GM11168 (cell line): ENCODE measurements around the gene UNC5B.

ENCODE experiments used
- in situ Hi-C: fragments of 300-500 bp; cut with MboI; formaldehyde crosslinking; loops from one replicate; pipeline ENCODE4 v1.12.0; 2022; ENCODE audit warnings: low sequenced_read_pairs; ENCODE audit not compliant: unreplicated experiment

The UNC5B gene

GRCh38 chr10:71206911-71207310, 5.5 kb upstream of the UNC5B start:
- in situ Hi-C loops: loop anchor here (25.0 kb wide), 1 partner anchor 295 kb away; no protein-coding TSS in a partner anchor

- in situ Hi-C loops: loop anchor here (25.0 kb wide), 1 partner anchor 295 kb away; no protein-coding TSS in a partner anchor
Measured at GRCh38 chr10:71207578-71207977, 4.8 kb upstream of the UNC5B start.

- in situ Hi-C loops: loop anchor here (25.0 kb wide), 1 partner anchor 297 kb away; no protein-coding TSS in a partner anchor
Measured at GRCh38 chr10:71209352-71209715, 3.0 kb upstream of the UNC5B start.

GRCh38 chr10:71209731-71210541, 2.4 kb upstream of the UNC5B start:
- in situ Hi-C loops: loop anchor here (25.0 kb wide), 1 partner anchor 298 kb away; no protein-coding TSS in a partner anchor

- in situ Hi-C loops: loop anchor here (25.0 kb wide), 1 partner anchor 298 kb away; no protein-coding TSS in a partner anchor
Measured at GRCh38 chr10:71210542-71210871, 1.9 kb upstream of the UNC5B start.

GRCh38 chr10:71211053-71211452, 1.3 kb upstream of the UNC5B start:
- in situ Hi-C loops: loop anchor here (25.0 kb wide), 1 partner anchor 299 kb away; no protein-coding TSS in a partner anchor

GRCh38 chr10:71211775-71212317, 524 bp upstream of the UNC5B start:
- in situ Hi-C loops: loop anchor here (25.0 kb wide), 1 partner anchor 300 kb away; no protein-coding TSS in a partner anchor

GRCh38 chr10:71213127-71213621, 804 bp downstream of the UNC5B start:
- in situ Hi-C loops: loop anchor here (25.0 kb wide), 1 partner anchor 301 kb away; no protein-coding TSS in a partner anchor

- in situ Hi-C loops: loop anchor here (25.0 kb wide), 1 partner anchor 302 kb away; no protein-coding TSS in a partner anchor
Measured at GRCh38 chr10:71213761-71214440, 1.5 kb downstream of the UNC5B start.

- in situ Hi-C loops: loop anchor here (25.0 kb wide), 1 partner anchor 303 kb away; no protein-coding TSS in a partner anchor
Measured at GRCh38 chr10:71214641-71215559, 2.5 kb downstream of the UNC5B start.

- in situ Hi-C loops: loop anchor here (25.0 kb wide), 1 partner anchor 304 kb away; no protein-coding TSS in a partner anchor
Measured at GRCh38 chr10:71216363-71216695, 4.0 kb downstream of the UNC5B start.

GRCh38 chr10:71216751-71217265, 4.4 kb downstream of the UNC5B start:
- in situ Hi-C loops: loop anchor here (25.0 kb wide), 1 partner anchor 305 kb away; no protein-coding TSS in a partner anchor

- in situ Hi-C loops: loop anchor here (25.0 kb wide), 1 partner anchor 305 kb away; no protein-coding TSS in a partner anchor
Measured at GRCh38 chr10:71217266-71218045, 5.1 kb downstream of the UNC5B start.

GRCh38 chr10:71218046-71218650, 5.8 kb downstream of the UNC5B start:
- in situ Hi-C loops: loop anchor here (25.0 kb wide), 1 partner anchor 306 kb away; no protein-coding TSS in a partner anchor

GRCh38 chr10:71218651-71219050, 6.3 kb downstream of the UNC5B start:
- in situ Hi-C loops: loop anchor here (25.0 kb wide), 1 partner anchor 306 kb away; no protein-coding TSS in a partner anchor

- in situ Hi-C loops: loop anchor here (25.0 kb wide), 1 partner anchor 307 kb away; no protein-coding TSS in a partner anchor
Measured at GRCh38 chr10:71219236-71219917, 7.0 kb downstream of the UNC5B start.
